ENCODE measurements around the gene MAPRE3.

GRCh38 chr2:26938399-26939118 is 31.9 kb upstream of the MAPRE3 start:
- TF ChIP-seq, protein P1, sequence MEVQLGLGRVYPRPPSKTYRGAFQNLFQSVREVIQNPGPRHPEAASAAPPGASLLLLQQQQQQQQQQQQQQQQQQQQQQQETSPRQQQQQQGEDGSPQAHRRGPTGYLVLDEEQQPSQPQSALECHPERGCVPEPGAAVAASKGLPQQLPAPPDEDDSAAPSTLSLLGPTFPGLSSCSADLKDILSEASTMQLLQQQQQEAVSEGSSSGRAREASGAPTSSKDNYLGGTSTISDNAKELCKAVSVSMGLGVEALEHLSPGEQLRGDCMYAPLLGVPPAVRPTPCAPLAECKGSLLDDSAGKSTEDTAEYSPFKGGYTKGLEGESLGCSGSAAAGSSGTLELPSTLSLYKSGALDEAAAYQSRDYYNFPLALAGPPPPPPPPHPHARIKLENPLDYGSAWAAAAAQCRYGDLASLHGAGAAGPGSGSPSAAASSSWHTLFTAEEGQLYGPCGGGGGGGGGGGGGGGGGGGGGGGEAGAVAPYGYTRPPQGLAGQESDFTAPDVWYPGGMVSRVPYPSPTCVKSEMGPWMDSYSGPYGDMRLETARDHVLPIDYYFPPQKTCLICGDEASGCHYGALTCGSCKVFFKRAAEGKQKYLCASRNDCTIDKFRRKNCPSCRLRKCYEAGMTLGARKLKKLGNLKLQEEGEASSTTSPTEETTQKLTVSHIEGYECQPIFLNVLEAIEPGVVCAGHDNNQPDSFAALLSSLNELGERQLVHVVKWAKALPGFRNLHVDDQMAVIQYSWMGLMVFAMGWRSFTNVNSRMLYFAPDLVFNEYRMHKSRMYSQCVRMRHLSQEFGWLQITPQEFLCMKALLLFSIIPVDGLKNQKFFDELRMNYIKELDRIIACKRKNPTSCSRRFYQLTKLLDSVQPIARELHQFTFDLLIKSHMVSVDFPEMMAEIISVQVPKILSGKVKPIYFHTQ (CRISPR knock-in tag; IDR thresholded peaks at IDR 0.05) = no peak
- TF ChIP-seq NFYB (CRISPR knock-in tag; conservative IDR thresholded peaks at IDR 0.05; ENCODE audit: low read depth) = no peak

Measured in WTC11 (cell line).